Measurements from ENCODE around the gene DNLZ. TPM values are rescaled to one million over a fixed set of nuclear protein-coding genes. Genes with fewer than 3 reads are reported as not detected.

Gene DNLZ
- total RNA-seq, 2 donors from 2014 or later, result 19.9 to 23.6 TPM

GRCh38 chr9:136351252-136351800 lies 12.2 kb downstream of the DNLZ start:
- no peak for DNase-seq (ENCODE audit: low spot score)
- intact Hi-C loops (cut with DNase I), result no loop called here

- intact Hi-C loops (cut with DNase I), result no loop called here
- DNase-seq (ENCODE audit: low spot score), result no peak
Measured at GRCh38 chr9:136349546-136349945, 14.0 kb downstream of the DNLZ start.

- intact Hi-C loops (cut with DNase I), result no loop called here
Measured at GRCh38 chr9:136348691-136349090, 14.9 kb downstream of the DNLZ start.

GRCh38 chr9:136347472-136348256 lies 15.9 kb downstream of the DNLZ start:
- no peak for DNase-seq (ENCODE audit: low spot score)
- intact Hi-C loops (cut with DNase I), result no loop called here

More at GRCh38 chr9:136348691-136349090, 14.9 kb downstream of the DNLZ start:
- no peak for DNase-seq (ENCODE audit: low spot score)

GRCh38 chr9:136346927-136347465 lies 16.5 kb downstream of the DNLZ start:
- no peak for DNase-seq (ENCODE audit: low spot score)
- intact Hi-C loops (cut with DNase I), result no loop called here

GRCh38 chr9:136346157-136346481 lies 17.4 kb downstream of the DNLZ start:
- intact Hi-C loops (cut with DNase I), result no loop called here
- DNase-seq (ENCODE audit: low spot score), result no peak

- intact Hi-C loops (cut with DNase I), result no loop called here
- DNase-seq (ENCODE audit: low spot score), result peak; percentile 94
Measured at GRCh38 chr9:136345281-136346156, 18.0 kb downstream of the DNLZ start.

- no peak for DNase-seq (ENCODE audit: low spot score)
- intact Hi-C loops (cut with DNase I), result no loop called here
Measured at GRCh38 chr9:136344544-136345280, 18.8 kb downstream of the DNLZ start.

GRCh38 chr9:136343884-136344269 lies 19.7 kb downstream of the DNLZ start:
- no peak for DNase-seq (ENCODE audit: low spot score)
- intact Hi-C loops (cut with DNase I), result no loop called here

- DNase-seq (ENCODE audit: low spot score), result no peak
- intact Hi-C loops (cut with DNase I), result no loop called here
Measured at GRCh38 chr9:136343121-136343883, 20.2 kb downstream of the DNLZ start.

GRCh38 chr9:136342181-136343120 lies 21.1 kb downstream of the DNLZ start:
- DNase-seq (ENCODE audit: low spot score), result peak; percentile 95
- intact Hi-C loops (cut with DNase I), result no loop called here

GRCh38 chr9:136341769-136342168 lies 21.8 kb downstream of the DNLZ start:
- intact Hi-C loops (cut with DNase I), result no loop called here
- DNase-seq (ENCODE audit: low spot score), result no peak

GRCh38 chr9:136341042-136341655 lies 22.4 kb downstream of the DNLZ start:
- DNase-seq (ENCODE audit: low spot score), result no peak
- intact Hi-C loops (cut with DNase I), result no loop called here

- intact Hi-C loops (cut with DNase I), result no loop called here
- no peak for DNase-seq (ENCODE audit: low spot score)
Measured at GRCh38 chr9:136340356-136341041, 23.0 kb downstream of the DNLZ start.

- intact Hi-C loops (cut with DNase I), result loop anchor here in 1 of 2 donors (5.0 kb wide), 1 partner anchor 62 kb away; the partner anchor contains the start of gene SNAPC4
- DNase-seq (ENCODE audit: low spot score), result no peak
Measured at GRCh38 chr9:136339958-136340310, 23.6 kb downstream of the DNLZ start.

GRCh38 chr9:136339173-136339957 lies 24.2 kb downstream of the DNLZ start:
- intact Hi-C loops (cut with DNase I), result loop anchor here in 1 of 2 donors (5.0 kb wide), 1 partner anchor 63 kb away; the partner anchor contains the start of gene SNAPC4
- peak; percentile 92 for DNase-seq (ENCODE audit: low spot score)

All from posterior vena cava (tissue), 2 donors.